Activated naive CD8-positive, alpha-beta T cell treated with anti-CD3 and anti-CD28 coated beads, Interleukin-2, amount 10 ng/mL, durations not matched to agents 7 days and 5 days (primary cell): Measurements from ENCODE around the gene L2HGDH. TPM values are rescaled to one million over a fixed set of nuclear protein-coding genes. Genes with fewer than 3 reads are reported as not detected.

Experiments
- microRNA-seq: library from miRNA; unstranded; fragments of <30 nt; microRNA quantifications from one replicate; pipeline ENCODE4 v1.2.0, GENCODE V29; 2022
- total RNA-seq, 2 experiments: library from RNA; stranded (reverse); gene quantifications; one replicate each; pipeline ENCODE4 v1.2.3, GENCODE V29; 2021

Gene L2HGDH
- total RNA-seq, 2 experiments from 2014 or later, result 11.5 to 12.1 TPM

Small RNAs within 50 kb of the gene (microRNA-seq; reads per million reads assigned to microRNA genes)
- not detected for gene MIR4504

Other genes starting within 250 kb of the L2HGDH start
- 10 to 100 TPM; 12.9 to 14.9 TPM for gene VCPKMT, start 195.7 kb downstream of the L2HGDH start, total RNA-seq
- gene SOS2, start 80.7 kb downstream of the L2HGDH start, total RNA-seq, result 10 to 100 TPM; 34.6 to 36.1 TPM
- 10 to 100 TPM; 19.0 to 19.4 TPM for gene DMAC2L, start 95 bp upstream of the L2HGDH start, total RNA-seq
- 10 to 100 TPM; 12.1 to 13.7 TPM for gene CDKL1, start 84.7 kb upstream of the L2HGDH start, total RNA-seq
- 10 to 100 TPM; 40.1 to 46.1 TPM for gene MAP4K5, start 220.3 kb upstream of the L2HGDH start, total RNA-seq
- 1 to 10 TPM; 1.5 TPM for gene ATL1, start 247.9 kb upstream of the L2HGDH start, total RNA-seq